DMS53 treated with DMSO at 0.1 percent for 48 hours (cell line): ENCODE data around the gene IFNL4.
"Not testable (repeated sequence)": the region's sequence is repeated elsewhere in the genome, so short reads cannot be mapped to it uniquely, and the experiment has no call there.

ENCODE experiments used
- DNase-seq: peaks from one replicate; lab custom pipeline; 2025; ENCODE audit not compliant: unreplicated experiment; lab: John Stamatoyannopoulos, UW

IFNL4 gene

DNA sequence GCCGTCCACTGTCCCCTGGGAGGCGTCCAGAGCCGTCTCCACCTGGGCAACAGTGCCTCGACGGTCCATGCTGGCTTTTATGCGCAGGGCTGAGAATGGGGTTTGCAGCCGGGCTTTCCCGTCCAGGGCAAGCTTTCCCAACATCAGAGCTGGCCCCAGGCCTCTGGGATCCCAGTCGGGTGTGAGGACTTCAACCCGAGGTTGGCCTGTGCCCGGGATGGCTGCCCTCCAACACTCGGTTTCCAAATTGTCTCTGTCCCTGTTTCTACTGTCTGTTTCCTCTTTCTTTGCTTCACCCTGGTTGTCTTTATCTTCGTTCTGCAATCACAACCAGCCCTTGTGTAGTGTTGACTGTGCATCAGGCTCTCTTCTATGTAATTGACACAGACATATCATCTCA is at the start of gene IFNL4:
Gene IFNL4 (minus strand): TSS at position 51 of the 400 bp plus-strand sequence.
- DNase-seq, result no peak

DNA sequence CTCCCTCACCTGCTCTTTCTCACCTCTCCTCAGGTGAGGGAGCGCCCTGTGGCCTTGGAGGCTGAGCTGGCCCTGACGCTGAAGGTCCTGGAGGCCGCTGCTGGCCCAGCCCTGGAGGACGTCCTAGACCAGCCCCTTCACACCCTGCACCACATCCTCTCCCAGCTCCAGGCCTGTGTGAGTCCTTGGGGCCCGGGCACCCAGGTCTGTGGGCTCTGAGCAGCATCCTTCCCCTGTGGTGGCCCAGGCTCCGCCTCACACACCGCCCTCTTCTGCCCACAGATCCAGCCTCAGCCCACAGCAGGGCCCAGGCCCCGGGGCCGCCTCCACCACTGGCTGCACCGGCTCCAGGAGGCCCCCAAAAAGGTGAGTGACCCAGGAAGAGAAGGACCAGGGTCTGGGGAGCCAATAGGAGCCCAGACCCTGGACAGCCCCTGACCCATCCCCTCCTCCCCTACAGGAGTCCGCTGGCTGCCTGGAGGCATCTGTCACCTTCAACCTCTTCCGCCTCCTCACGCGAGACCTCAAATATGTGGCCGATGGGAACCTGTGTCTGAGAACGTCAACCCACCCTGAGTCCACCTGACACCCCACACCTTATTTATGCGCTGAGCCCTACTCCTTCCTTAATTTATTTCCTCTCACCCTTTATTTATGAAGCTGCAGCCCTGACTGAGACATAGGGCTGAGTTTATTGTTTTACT is 49.4 kb upstream of the IFNL4 start:
- DNase-seq, result no peak

DNA sequence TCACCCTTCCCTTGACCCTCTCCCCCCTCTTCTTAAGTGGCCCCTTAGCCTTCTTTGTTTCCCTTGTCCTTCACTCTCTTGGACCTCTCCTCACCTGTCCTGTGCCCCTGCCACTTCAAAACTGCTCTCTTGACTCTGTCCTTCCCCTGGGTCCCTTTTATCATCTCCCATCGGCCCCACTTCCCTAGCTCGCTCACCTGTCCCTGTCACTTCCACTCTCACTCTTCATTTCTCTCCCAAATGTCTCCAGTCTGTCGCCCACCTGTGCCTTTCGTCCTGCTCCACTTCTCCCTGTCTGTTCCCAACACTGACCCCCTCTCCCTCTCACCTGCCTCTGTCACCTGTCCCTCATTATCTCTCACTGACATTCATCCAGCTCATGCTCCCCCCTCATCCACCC is 48.2 kb upstream of the IFNL4 start:
- DNase-seq, result no peak

DNA sequence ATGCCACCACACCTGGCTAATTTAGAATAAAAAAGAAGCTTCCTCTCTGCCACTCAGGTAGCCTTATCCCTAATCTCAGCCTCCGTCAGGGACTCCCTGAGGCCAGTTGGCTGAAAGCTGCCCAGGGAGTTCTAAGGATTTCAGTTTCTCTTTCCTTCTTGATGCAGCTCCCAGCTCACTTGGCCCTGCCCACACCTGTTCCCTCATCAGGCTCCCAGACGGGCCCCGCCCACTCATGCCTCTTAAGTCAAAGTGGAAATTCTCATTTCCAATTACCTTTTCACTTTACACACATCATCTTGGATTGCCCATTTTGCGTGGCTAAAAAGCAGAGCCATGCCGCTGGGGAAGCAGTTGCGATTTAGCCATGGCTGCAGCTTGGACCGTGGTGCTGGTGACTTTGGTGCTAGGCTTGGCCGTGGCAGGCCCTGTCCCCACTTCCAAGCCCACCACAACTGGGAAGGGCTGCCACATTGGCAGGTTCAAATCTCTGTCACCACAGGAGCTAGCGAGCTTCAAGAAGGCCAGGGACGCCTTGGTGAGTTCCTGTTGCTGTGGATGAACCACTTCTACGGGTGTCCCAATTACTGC is 47.5 kb upstream of the IFNL4 start, which contains the start of gene IFNL1:
Gene IFNL1 (plus strand): TSS at position 353 of the 591 bp plus-strand sequence. CDS start 15 bp downstream, at position 368.
- DNase-seq, result no peak

DNA sequence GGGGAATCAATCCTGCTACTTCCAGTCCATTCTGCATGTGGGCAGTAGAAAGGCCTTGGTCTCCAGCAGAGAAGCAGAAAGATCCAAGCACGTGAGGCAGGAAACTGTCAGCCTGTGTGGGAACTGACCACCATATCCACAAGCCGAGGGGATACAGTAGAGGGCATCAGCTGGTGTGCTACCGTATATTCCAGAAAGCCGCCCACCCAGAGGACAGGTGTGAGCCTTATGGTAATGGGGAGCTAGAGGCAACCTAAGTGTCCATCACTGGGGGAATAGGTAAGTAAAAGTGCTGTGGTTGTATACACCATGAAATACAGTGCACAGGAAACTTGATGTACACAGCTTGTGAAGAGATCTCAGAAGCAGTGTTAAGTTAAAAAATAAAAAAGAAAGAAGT is 44.7 kb upstream of the IFNL4 start:
- no peak for DNase-seq

DNA sequence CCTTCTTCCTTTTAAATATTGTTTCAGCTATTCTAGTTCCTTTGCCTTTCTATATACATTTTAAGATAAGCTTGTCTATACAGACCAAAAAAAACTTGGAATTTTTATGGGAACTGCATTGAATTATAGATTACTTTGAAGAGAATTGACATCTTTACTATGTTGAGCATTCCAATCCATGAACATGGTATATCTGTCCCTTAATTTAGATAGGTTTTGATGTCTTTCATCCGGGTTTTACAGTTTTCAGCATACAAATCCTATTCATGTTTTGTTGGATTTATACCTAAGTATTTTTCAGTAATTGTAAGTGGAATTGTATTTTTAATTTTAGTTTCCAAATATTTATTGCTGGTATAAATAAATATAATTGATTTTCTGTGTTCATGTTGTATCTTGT is 35.4 kb upstream of the IFNL4 start:
- no peak for DNase-seq

DNA sequence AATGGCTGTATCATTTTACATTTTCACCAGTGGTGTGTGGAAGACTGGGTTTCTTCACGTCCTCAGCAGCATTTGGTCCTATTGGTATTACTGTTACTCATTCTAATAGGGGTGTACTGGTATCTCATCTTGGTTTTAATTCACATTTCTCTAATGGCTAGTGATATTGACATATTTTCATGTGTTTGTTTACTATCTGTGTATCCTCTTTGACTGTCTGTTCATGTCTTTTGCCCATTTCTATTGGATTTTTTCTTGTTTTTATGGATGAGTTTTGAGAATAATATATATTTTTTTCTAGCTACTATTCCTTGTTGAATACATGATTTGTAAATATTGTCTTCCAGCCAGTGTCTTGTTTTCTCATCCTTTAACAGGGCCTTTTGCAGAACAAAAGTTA is 33.4 kb upstream of the IFNL4 start:
- no peak for DNase-seq

DNA sequence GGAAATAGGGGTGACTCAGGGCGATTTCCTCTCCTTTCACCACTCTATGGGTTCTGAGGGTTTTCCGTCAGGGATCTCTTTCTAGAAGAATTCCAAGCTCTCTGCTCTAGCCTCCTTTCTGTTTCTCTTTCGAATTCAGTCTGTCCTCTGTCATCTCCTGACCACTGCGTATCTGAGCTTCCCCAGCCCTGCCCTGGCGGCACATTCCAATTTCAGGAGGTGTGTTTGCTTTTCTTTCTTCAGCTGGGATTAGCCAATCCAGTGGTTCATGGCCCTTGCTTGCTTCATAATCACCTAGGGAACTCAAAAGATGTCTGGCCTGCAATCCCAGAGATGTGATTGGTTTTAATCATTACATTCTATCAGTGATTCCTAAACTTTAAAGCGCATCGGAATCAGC is 28.9 kb upstream of the IFNL4 start:
- no peak for DNase-seq

DNA sequence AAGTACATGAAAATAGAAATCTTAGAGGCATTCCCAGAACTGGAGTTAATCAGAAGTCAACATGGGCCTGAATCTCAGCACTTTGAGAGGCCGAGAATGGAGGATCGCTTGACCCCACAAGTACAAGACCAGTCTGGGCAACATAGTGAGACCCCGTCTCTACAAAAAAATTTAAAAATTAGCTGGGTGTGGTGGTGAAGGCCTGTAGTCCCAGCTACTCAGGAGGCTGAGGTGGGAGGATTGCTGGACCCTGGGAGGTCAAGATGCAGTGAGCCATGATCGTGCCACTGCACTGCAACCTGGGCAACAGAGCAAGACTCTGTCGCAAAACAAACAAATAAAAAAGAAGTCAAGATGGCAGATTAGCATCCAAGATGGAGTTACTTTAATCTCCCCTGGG is 28.1 kb upstream of the IFNL4 start:
- no peak for DNase-seq

DNA sequence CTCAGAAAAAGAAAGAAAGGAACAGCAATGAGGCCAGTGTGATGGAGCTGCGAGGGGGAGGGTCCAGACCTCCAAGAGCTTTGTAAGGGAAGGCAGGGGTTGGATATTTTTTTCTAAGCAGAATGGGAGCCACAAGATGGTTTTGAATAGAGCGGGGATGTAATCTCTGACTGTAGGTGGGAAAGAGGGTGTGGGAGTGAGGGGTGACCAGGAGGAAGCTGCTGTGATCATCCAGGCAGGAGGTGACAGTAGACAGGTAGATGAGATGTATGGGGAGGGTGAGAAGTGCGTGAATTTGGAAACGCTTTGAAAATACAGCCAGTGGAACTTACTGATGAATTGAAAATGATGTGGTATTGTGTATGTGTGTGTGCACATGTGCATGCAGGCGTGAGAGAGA is 26.9 kb upstream of the IFNL4 start:
- no peak for DNase-seq

DNA sequence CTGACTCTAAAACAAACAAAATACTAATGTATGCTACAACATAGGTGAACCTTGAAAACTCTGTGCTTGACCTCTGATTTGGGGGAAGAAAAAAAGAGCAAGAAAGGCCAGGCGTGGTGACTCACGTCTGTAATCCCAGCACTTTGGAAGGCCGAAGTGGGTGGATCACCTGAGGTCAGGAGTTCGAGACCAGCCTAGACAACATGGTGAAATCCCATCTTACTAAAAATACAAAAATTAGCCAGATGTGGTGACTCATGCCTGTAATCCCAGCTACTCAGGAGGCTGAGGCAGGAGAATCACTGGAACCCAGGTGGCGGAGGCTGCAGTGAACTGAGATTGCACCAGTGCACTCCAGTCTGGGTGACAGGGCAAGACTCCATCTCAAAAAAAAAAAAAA is 25.2 kb upstream of the IFNL4 start:
- DNase-seq, result not testable (repeated sequence)

DNA sequence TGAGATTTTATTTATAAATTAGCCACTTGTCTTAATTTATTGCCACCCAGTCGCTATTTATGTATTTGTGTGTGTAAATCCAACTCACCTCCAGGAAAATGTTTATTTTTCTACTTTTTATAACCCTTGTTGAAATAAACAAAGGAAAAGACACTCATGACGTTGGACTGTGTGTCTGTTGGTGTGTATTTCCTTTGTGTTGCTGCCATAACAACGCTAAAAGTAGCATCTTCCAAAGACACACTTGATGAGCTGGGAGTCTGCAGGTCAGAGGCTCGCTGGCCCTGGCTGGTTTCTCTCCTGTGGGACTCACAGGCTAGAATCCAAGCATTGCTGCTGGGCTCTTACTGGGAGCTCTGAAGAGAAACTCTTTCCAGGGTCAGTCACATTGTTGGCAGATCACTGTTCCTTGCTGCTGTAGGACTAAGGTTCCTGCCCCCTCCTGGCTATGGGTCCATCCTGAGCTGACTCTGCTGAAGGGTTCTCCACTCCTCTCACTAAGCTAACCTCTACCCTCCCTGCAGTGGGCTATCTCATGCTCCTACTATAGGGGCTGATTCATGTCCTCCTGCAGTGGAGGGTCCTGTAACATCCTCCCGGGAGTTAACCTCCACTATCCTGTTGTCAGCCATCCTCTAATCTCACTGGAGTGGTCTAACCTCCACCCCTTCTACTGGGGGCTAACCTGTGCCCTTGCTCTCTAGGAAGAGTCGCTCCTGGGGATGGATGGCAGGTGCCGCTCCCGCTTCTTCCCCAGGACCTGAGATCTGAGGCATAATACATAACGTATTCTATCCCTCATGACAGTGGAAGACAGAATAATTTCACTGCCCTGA is 21.6 kb upstream of the IFNL4 start:
- DNase-seq, result no peak

DNA sequence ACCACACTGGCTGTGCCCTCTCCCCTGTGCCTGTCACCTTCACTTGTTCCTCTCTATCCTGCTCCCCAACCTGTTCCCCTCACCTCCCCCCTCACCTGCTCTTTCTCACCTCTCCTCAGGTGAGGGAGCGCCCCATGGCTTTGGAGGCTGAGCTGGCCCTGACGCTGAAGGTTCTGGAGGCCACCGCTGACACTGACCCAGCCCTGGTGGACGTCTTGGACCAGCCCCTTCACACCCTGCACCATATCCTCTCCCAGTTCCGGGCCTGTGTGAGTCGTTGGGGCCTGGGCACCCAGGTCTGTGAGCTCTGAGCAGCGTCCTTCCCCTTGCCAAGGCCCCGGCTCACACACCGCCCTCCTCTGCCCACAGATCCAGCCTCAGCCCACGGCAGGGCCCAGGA is 20.7 kb upstream of the IFNL4 start:
- DNase-seq, result not testable (repeated sequence)

DNA sequence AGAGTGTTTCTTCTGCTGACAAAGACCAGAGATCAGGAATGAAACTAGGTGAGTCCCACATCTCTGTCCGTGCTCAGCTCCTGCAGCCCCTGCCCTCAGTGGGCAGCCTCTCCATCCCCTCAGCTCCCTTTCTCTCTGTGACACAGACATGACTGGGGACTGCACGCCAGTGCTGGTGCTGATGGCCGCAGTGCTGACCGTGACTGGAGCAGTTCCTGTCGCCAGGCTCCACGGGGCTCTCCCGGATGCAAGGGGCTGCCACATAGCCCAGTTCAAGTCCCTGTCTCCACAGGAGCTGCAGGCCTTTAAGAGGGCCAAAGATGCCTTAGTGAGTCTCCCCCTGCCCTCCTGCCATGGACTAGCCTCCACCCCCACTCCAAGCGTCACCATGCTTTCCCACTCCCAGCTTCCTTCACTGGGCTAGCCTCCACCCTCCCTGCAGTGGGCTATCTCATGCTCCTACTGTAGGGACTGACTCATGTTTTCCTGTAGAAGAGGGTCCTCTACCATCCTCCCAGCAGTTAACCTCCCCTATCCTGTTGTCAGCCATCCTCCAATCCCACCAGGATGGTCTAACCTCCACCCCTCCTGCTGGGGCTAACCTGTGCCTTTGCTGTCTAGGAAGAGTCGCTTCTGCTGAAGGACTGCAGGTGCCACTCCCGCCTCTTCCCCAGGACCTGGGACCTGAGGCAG is 20.0 kb upstream of the IFNL4 start:
- not testable (repeated sequence) for DNase-seq

DNA sequence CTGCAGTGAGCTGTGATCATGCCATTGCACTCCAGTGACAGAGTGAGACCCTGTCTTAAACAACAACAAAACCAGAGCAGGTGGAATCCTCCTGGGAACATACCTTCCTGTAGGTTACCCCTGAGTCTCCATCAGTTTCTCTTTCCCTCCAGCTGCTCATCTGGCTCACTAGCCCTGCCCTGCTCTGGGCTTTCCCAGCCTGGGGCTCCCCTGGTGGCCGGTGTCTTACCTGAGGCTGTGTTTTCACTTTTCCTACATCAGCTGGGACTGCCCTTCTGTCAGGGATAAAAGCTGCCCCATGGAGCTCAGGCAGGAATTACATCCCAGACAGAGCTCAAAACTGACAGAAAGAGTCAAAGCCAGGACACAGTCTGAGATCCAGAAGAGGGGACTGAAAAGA is 19.4 kb upstream of the IFNL4 start, which contains the start of gene IFNL2:
Gene IFNL2 (plus strand): TSS at position 312 of the 400 bp plus-strand sequence. CDS start 173 bp downstream, outside the sequence.
- not testable (repeated sequence) for DNase-seq

DNA sequence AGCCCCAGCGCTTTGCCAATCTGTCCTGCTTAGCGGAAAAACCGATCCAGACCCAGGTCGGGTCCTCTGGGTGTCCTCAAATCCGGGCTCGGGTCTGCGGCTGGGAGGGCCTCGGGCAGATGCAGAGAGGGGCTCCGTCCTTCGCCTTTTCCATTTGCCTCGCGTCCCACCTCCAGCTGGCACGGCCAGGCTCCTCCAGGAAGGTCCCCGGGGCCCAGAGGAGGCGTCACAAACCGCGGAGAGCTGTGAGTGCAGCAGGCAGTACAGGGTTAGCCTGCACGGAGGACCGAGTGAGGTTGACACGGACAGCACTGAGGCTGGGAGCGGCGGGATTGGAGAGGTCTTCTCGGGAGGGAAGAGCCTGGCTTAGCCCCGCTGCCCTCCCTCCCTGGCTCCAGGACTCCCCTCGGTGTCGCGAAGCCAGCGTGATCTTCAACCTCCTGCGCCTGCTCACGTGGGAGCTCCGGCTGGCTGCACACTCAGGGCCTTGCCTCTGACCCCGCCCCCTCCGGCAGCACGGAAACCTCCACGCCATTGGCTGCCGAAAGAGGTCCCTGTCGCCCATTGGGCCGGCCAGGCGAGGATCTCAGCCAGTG is 16.8 kb upstream of the IFNL4 start:
- DNase-seq, result no peak

DNA sequence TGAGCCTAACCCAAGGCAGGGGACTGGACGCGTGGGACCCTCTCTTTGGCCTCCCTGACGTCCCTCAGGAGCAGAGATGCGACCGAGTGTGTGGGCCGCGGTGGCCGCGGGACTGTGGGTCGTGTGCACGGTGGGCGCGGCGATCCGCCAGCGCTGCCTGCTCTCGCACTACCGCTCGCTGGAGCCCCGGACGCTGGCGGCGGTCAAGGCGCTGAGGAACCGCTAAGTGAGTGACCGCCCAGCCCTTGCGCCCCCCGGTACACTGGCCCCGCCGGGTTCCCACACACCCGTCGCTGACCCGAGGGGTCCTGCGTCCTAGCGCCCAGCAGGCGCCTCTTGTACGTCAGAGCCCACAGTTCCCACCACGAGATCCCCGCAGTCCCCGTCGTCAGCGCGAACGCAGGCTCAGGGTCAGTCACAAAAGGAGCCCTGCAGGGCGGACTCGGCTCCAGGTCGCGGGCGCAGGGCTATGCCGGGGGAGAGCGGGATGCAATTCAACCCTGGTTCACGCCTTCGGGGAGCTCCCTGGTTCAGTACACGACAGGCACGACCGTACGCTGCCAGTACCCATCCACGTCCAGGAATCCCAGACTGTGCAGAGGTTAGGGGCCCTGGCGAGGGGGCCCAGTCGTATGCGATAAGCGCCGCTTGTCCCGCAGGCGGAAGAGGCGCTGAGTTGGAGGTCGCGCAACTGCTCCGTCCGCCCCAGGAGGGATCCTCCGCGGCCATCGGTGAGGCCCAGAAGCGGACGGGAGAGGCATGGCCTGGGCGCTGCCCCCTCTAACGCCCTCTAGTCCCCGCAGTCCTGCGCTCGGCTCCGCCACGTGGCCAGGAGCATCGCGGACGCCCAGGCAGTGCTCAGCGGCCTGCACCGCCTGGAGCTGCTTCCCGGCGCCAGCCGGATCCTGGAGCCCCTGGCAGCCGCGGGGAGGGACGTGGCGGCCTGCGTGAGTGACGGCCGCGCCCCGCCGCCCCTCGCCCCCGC is 15.9 kb upstream of the IFNL4 start:
- no peak for DNase-seq

DNA sequence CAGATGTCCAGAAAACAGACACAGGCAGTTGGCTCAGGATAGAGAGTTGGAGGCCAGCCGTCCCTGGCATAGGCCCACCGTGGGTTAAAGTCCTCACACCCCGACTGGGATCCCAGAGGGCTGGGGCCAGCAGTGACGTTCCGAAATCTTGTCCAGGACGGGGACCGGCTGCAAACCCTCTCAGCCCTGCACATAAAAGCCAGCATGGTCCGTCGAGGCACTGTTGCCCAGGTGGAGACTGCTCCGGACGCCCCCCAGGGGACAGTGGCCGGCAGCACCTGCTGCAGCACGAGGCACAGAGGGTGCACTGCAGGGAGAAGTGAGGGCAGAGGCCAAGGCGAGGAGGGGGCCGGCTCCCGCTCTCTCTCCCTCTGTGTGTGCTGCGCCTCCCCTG is 15.3 kb upstream of the IFNL4 start:
- DNase-seq, result no peak

DNA sequence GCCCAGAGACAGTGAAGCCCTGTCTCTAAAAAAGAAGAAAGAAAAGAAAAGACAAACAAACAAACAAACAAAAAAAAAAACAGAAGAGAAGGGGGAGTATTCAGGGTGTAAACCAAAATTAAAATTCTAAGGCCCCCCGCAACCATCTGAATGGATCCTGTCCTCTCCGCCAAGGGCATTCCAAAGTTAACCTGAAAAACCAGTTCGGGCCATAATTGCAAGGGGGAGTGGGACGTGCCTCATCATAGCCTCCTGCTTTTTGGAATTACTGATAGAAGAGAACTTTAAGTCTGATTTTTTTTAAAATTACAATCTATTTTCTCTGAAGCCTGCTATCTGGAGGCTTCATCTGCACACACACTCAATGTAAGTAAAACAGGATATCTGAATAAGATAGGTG is 13.8 kb upstream of the IFNL4 start:
- DNase-seq, result no peak

DNA sequence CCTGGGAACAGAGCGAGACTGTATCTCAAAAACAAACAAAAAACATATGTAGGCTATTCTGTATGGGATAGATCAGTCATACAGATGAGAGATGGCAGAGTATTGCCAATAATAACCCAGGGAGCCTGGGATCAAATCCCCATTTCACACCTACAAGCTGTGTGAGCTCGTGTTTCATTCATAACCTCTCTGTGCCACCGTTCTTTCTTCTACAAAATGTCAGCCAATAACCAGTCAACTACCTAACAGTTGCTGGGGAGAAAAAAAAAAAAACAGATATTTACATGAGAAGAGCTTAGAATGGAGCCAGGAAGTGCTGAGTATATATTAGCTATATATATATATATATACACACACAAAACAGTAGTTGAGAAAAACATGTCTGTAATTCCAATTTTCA is 13.0 kb upstream of the IFNL4 start:
- DNase-seq, result no peak
